Spleen (tissue), 3 donors: ENCODE measurements around the gene EYA2.

Source experiments
- POLR2A ChIP-seq, 3 donors: fragments of 450-650 bp; IDR thresholded peaks; one replicate each; pipeline ENCODE4 v1.5.1; 2017; ENCODE audit warnings: antibody characterized with exemption in 3 of 3, mild to moderate bottlenecking in 1 of 3
- POLR2AphosphoS5 ChIP-seq, 3 donors: sonication (generic); formaldehyde crosslinking; IDR thresholded peaks; one replicate each; pipeline ENCODE4 v1.5.1; 2017; ENCODE audit warnings: antibody characterized with exemption in 3 of 3

DNA sequence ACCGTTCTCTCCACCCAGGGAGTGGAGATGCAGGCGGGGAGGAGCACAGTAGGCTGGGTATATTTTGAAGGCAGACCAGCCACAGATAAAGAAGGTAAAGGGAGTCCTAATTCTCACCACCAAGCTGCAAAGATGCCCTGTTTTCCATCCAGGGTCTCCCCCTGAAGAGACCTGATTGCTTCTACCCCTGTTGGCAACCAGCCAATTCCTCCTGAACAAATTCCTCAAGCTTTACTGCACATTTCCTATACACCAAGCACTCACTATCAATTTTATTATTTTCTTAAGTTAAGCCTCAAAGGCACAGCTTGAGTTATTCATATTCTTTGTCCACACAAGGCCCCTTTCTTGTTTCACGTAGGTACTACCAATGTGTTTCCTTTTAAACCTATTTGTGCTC, 214.4 kb downstream of the EYA2 start:
- TF ChIP-seq POLR2A (IDR thresholded peaks at IDR 0.05) (no peak), POLR2AphosphoS5 (IDR thresholded peaks at IDR 0.05) (no peak)
